Osteoblast (primary cell): Measurements from ENCODE around the gene E2F1. TPM values are rescaled to one million over a fixed set of nuclear protein-coding genes. Genes with fewer than 3 reads are reported as not detected.
A peak's percentile ranks its signal among the peaks of the same experiment; 100 is the strongest.

Experiments
- DNase-seq: peaks from one replicate; pipeline ENCODE4 v3.0.0; 2011; ENCODE audit warnings: low spot score, mixed read lengths; ENCODE audit not compliant: insufficient read length; ENCODE audit errors: missing footprints
- H2AFZ ChIP-seq: 2 replicates; pipeline ENCODE4 v1.6.0; 2011; ENCODE audit warnings: mild to moderate bottlenecking, low read length
- H3K27ac ChIP-seq: 2 replicates; pipeline ENCODE4 v1.5.1; 2011; ENCODE audit warnings: mild to moderate bottlenecking, low read depth, low read length, moderate library complexity
- H3K27me3 ChIP-seq: 2 replicates; pipeline ENCODE4 v1.6.0; 2012; ENCODE audit warnings: mild to moderate bottlenecking, control low read depth, inconsistent platforms, low read length, moderate library complexity; ENCODE audit not compliant: insufficient read depth
- H3K36me3 ChIP-seq: 2 replicates; pipeline ENCODE4 v1.5.1; 2011; ENCODE audit warnings: mild to moderate bottlenecking, low read length, control low read depth, moderate library complexity; ENCODE audit not compliant: insufficient read depth
- H3K4me1 ChIP-seq: 2 replicates; pipeline ENCODE4 v1.5.1; 2011; ENCODE audit warnings: mild to moderate bottlenecking, low read length, control low read depth, moderate library complexity; ENCODE audit not compliant: insufficient read depth
- H3K4me2 ChIP-seq: 2 replicates; pipeline ENCODE4 v1.6.0; 2011; ENCODE audit warnings: mild to moderate bottlenecking, low read length; ENCODE audit not compliant: insufficient read depth
- H3K4me3 ChIP-seq: fragments of 200-600 bp; sonication (generic); 3 replicates; pipeline ENCODE4 v1.5.1; 2012; ENCODE audit warnings: mild to moderate bottlenecking, low read length, inconsistent platforms; ENCODE audit not compliant: insufficient read depth
- H3K79me2 ChIP-seq: 2 replicates; pipeline ENCODE4 v1.6.0; 2012; ENCODE audit warnings: mild to moderate bottlenecking, low read length, control low read depth, inconsistent platforms; ENCODE audit not compliant: insufficient read depth
- H3K9me3 ChIP-seq: 2 replicates; pipeline ENCODE4 v1.5.1; 2011; ENCODE audit warnings: low read depth, low read length, control low read depth
- H4K20me1 ChIP-seq: 2 replicates; pipeline ENCODE4 v1.6.0; 2012; ENCODE audit warnings: mild to moderate bottlenecking, low read length, control low read depth; ENCODE audit not compliant: insufficient read depth
- CTCF ChIP-seq: IDR thresholded peaks from 2 replicates; pipeline ENCODE4 v1.5.1; 2011; ENCODE audit warnings: mild to moderate bottlenecking, low read depth, low read length, moderate library complexity; ENCODE audit errors: extremely low read depth
- total RNA-seq: library from RNA; depleted of rRNA; stranded (reverse); fragments of >200 nt; gene quantifications from 2 replicates; pipeline ENCODE4 v1.2.3, GENCODE V29; 2012

The E2F1 gene
- total RNA-seq, 1 donor: 1.4 TPM

GRCh38 chr20:33681728-33682353 lies 4.3 kb downstream of the E2F1 start:
- Histone ChIP-seq H2AFZ (no peak overlapping the region), H3K4me3 (no peak overlapping the region), H3K36me3 (peaks cover 7% of the 10 kb centered on the region), H3K79me2 (peaks cover 14% of the 10 kb centered on the region), H3K27ac (no peak overlapping the region), H3K4me2 (no peak overlapping the region), H3K27me3 (no peaks in the 10 kb centered on the region), H4K20me1 (peaks cover 11% of the 10 kb centered on the region), H3K4me1 (peaks cover 26% of the 10 kb centered on the region), H3K9me3 (no peaks in the 10 kb centered on the region)
- no peak for DNase-seq
- TF ChIP-seq CTCF: no peak

GRCh38 chr20:33681288-33681687 lies 4.9 kb downstream of the E2F1 start:
- TF ChIP-seq CTCF: no peak
- H3K27ac ChIP-seq: no peak overlapping the region
- H3K4me2 ChIP-seq: peak overlapping the region; percentile 13
- peaks cover 7% of the 10 kb centered on the region for H3K36me3 ChIP-seq
- peaks cover 14% of the 10 kb centered on the region for H3K79me2 ChIP-seq
- H2AFZ ChIP-seq: no peak overlapping the region
- peak; percentile 88 for DNase-seq
- no peaks in the 10 kb centered on the region for H3K9me3 ChIP-seq
- peaks cover 11% of the 10 kb centered on the region for H4K20me1 ChIP-seq
- peaks cover 23% of the 10 kb centered on the region for H3K4me1 ChIP-seq
- no peaks in the 10 kb centered on the region for H3K27me3 ChIP-seq
- no peak overlapping the region for H3K4me3 ChIP-seq

GRCh38 chr20:33680686-33681085 lies 5.5 kb downstream of the E2F1 start:
- no peak overlapping the region for H2AFZ ChIP-seq
- peaks cover 25% of the 10 kb centered on the region for H3K4me1 ChIP-seq
- H3K36me3 ChIP-seq: peaks cover 7% of the 10 kb centered on the region
- peaks cover 11% of the 10 kb centered on the region for H4K20me1 ChIP-seq
- H3K27me3 ChIP-seq: no peaks in the 10 kb centered on the region
- TF ChIP-seq CTCF: no peak
- DNase-seq: peak; percentile 97
- H3K4me3 ChIP-seq: no peak overlapping the region
- H3K27ac ChIP-seq: no peak overlapping the region
- H3K4me2 ChIP-seq: peak overlapping the region; percentile 13
- no peaks in the 10 kb centered on the region for H3K9me3 ChIP-seq
- H3K79me2 ChIP-seq: peaks cover 14% of the 10 kb centered on the region

GRCh38 chr20:33679758-33680485 lies 6.3 kb downstream of the E2F1 start:
- Histone ChIP-seq H3K79me2 (peaks cover 9% of the 10 kb centered on the region), H3K9me3 (no peaks in the 10 kb centered on the region), H3K27me3 (no peaks in the 10 kb centered on the region), H2AFZ (no peak overlapping the region), H3K4me1 (peaks cover 25% of the 10 kb centered on the region), H3K4me3 (no peak overlapping the region), H3K36me3 (peaks cover 7% of the 10 kb centered on the region), H4K20me1 (peaks cover 11% of the 10 kb centered on the region), H3K4me2 (no peak overlapping the region), H3K27ac (no peak overlapping the region)
- no peak for DNase-seq
- TF ChIP-seq CTCF: no peak
